Fibroblast of upper back skin (primary cell): ENCODE measurements around the gene S100PBP.
A peak's percentile ranks its signal among the peaks of the same experiment; 100 is the strongest.
"Not testable (repeated sequence)": the region's sequence is repeated elsewhere in the genome, so short reads cannot be mapped to it uniquely, and the experiment has no call there.

Source experiments
- DNase-seq: peaks from one replicate; pipeline ENCODE4 v3.0.0-alpha.2; 2013

The S100PBP gene

GRCh38 chr1:32901823-32902534, 84.5 kb downstream of the S100PBP start:
- DNase-seq: no peak

GRCh38 chr1:32902535-32902920, 85.1 kb downstream of the S100PBP start:
- DNase-seq: no peak

- no peak for DNase-seq
Observed at GRCh38 chr1:32903991-32904785, 86.7 kb downstream of the S100PBP start.

- DNase-seq: no peak
Observed at GRCh38 chr1:32904797-32905196, 87.3 kb downstream of the S100PBP start.

DNA sequence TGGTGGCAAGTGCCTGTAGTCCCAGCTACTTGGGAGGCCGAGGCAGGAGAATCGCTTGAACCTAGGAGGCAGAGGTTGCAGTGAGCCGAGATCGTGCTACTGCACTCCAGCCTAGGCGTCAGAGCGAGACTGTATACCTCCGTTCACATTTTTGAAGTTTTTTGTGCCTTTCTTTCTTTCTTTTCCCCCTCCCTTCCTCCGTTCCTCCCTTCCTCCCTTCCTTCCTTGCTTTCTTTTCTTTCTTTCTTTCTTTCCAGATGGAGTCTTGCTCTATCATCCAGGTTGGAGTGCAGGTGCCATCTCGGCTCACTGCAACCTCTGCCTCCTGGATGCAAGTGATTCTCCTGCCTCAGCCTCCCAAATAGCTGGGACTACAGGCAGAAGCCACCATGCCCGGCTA, 88.1 kb downstream of the S100PBP start:
- DNase-seq: not testable (repeated sequence)

GRCh38 chr1:32906654-32907053, 89.2 kb downstream of the S100PBP start:
- DNase-seq: no peak

DNA sequence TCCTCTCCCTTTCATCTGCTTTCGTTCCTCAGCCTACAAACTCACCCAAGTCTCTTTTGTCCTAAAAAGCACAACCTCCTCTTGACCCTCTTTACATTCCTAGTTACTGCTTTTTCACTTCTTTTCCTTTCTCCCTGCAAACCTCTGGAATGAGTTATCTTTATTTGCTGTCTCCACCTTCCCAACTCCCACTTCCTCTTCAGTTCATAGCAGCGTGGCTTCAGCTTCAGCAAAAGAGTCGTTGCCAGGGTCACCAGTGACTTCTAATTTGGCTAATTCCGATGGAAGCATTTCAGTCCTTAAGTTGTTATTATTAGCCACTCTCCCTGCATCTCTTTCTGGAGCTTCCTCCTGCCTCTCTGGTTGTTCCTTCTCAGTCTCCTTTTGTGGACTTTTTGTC, 90.0 kb downstream of the S100PBP start:
- DNase-seq: peak; percentile 38
